Muscle of arm (tissue), 12 donors: ENCODE results near the gene MAPT. TPM values are rescaled to one million over a fixed set of nuclear protein-coding genes. Genes with fewer than 3 reads are reported as not detected.
"Not testable (repeated sequence)": the region's sequence is repeated elsewhere in the genome, so short reads cannot be mapped to it uniquely, and the experiment has no call there.

Experiments
- DNase-seq: peaks from one replicate; pipeline ENCODE4 v3.0.0-alpha.2; 2013
- polyA plus RNA-seq, 12 donors: library from polyadenylated mRNA; unstranded; fragments of 120-200 nt; gene quantifications; one replicate each; pipeline ENCODE4 v1.2.1, GENCODE V29; 2013; ENCODE audit not compliant: insufficient read length in 12 of 12

MAPT gene
- polyA plus RNA-seq, 12 donors, result 4.4 to 14.4 (median 9.0) TPM; not detected in 1

DNA sequence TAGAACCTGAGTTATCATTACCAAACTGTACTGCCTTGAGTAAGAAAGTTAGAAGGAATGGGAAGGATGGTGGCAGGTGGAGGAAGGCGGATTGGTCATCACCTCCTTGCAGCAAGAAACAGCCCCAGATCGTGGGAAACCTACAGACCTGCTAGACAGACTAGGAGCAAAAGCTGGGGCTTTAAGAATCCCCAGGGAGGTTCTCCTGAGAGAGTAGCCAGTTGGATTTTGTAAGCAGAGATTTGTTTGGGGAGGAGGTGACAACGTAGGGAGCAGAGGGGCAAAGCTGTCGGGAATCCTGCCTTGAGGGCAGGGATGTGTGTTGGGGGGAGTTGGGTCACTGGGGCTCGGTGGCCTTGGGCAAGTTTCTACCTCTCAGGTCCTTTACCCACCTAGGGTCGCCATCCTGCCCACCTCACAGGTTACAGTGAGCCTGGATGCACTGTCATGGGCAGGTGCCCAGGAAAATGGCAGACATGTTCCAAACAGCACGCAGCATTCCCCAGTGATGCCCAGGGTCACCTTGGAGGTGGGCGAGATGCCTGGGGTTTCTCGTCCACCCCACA lies 55.5 kb downstream of the MAPT start:
- DNase-seq, result no peak

DNA sequence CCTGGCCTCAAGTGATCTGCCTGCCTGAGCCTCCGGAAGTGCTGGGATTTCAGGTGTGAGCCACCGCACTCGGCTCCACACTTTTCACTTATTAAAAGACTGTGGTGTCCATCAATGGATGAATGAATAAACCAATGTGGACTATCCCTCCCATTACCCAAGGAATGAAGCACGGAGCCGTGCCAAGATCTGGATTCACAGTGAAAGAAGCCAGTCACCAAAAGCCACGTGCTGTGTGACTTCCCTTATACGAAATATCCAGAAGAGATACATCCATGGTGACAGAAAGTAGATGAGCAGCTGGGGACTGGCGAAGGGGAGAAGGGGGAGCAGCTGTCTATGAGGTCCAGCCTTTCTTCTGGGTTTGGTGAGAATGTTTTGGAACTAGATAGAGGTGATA lies 56.5 kb downstream of the MAPT start:
- DNase-seq, result no peak

GRCh38 chr17:45951403-45951802 lies 57.0 kb downstream of the MAPT start:
- DNase-seq, result no peak

DNA sequence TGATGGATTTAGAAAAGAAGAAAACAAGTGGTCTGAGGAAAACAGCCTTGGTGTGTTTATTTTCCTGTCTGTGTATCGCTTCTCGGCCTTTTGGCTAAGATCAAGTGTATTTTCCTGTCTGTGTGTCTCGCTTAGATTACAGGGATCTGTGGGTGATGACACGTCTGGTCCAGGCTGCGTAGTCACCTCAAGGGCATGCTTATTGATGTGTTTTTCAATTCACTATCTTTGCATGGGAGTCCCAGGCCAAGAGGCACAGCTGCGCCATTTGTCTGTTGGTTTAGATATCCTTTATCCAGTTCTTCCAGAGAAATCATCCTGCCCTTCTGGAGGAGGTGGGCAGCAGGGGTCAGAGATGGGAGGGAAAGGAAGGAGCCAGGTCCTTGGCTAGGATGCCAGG lies 57.6 kb downstream of the MAPT start:
- no peak for DNase-seq

DNA sequence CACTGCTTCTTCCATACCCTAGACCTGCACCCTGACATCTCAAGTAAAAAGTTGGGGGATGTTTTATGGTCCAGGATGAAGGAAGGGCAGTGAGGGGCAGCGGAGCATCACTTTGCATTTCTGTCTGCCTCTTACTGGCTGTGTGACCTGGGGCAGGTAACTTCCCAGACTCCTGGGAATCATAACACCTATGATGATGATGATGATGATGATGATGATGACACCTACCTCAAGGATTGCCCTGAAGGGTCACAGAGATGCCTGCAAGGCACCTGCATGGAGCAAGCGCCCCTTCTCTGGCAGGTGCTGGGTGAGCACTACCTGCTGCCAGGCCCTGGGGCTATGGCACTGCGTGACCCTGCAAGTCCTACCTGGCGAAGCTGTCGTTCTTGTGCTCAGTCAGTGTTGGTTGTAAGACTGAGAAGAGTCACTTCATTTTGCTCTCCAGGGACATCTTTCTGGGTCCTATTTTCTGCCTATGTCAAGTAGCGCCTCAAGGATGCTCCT lies 58.5 kb downstream of the MAPT start:
- no peak for DNase-seq

- no peak for DNase-seq
These were observed 59.2 kb downstream of the MAPT start for GRCh38 chr17:45953561-45953960.

GRCh38 chr17:45954914-45955313 lies 60.6 kb downstream of the MAPT start:
- no peak for DNase-seq

GRCh38 chr17:45955326-45955725 lies 61.0 kb downstream of the MAPT start:
- no peak for DNase-seq

- no peak for DNase-seq
These were observed 61.7 kb downstream of the MAPT start for GRCh38 chr17:45956090-45956489.

DNA sequence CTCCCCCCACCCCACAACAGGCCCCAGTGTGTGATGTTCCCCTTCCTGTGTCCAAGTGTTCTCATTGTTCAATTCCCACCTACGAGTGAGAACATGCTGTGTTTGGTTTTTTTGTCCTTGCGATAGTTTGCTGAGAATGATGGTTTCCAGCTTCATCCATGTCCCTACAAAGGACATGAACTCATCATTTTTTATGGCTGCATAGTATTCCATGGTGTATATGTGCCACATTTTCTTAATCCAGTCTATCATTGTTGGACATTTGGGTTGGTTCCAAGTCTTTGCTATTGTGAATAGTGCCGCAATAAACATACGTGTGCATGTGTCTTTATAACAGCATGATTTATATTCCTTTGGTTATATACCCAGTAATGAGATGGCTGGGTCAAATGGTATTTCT lies 62.4 kb downstream of the MAPT start:
- DNase-seq, result not testable (repeated sequence)

- no peak for DNase-seq
These were observed 64.0 kb downstream of the MAPT start for GRCh38 chr17:45958307-45958706.

DNA sequence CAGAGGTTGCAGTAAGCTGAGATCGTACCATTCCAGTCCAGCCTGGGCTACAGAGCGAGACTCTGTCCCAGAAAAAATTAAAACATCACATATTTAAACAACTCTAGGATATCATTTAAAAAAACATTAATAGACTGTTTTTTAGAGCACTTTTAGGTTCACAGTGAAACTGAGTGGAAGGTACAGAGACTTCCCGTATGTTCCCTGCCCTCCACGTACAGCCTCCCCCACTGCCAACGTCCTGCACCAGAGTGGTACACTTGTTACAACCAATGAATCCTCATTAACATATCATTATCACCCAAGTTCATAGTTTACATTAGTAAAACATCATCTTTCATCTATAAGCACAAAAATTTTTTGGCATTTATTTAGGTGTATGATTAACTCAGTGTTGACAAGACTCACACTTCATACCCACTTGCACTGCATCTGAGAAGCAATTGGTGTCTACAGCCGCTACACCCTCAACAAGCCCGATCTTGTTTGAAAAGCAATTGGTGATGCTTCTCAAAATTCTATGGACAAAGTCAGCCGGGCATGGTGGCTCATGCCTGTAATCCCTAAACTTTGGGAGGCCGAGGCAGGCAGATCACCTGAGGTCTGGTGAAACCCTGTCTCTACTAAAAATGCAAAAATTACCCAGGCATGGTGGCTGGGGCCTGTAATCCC lies 64.8 kb downstream of the MAPT start:
- no peak for DNase-seq

- DNase-seq, result no peak
These were observed 66.0 kb downstream of the MAPT start for GRCh38 chr17:45960311-45960710.

- DNase-seq, result no peak
These were observed 66.9 kb downstream of the MAPT start for GRCh38 chr17:45961206-45961605.

GRCh38 chr17:45962221-45962972 lies 68.0 kb downstream of the MAPT start:
- no peak for DNase-seq

DNA sequence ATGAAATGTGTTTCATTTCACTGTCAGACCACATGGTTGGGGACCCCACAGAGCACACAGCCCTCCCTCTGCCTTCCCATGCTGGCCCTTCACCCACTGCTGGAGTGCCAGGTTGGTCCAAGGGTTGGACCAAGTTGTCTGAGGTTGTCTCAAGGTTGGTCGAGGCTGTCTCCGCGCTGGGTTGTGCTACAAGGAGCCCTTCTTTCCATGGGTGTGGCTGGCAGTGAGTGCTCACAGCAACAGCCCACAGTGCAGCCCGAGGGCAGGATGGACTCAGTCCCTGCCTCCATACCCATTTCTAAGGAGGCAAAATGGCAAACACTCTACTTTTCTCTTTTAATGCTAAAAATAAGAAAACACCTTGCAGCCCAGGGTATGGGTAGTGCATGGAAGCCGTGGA lies 68.9 kb downstream of the MAPT start:
- DNase-seq, result no peak

DNA sequence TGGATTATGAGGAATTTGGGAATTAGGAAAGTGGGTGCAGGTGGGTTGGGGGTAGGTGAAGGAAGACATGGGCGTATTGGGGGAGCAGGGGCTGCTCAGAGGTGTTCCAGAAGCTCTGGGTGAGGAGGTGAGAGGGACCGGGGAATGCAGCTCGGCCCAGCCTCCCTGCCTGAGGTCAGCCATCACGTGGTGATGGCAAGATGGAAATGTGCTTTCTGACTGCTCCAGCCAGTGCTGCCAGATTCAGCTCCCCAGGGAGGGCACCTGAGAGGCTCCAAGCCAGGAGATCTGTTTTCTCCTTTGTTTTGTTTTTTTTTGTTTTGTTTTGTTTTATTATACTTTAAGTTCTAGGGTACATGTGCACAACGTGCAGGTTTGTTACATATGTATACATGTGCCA lies 69.5 kb downstream of the MAPT start:
- DNase-seq, result no peak

GRCh38 chr17:45964634-45965033 lies 70.3 kb downstream of the MAPT start:
- DNase-seq, result no peak

DNA sequence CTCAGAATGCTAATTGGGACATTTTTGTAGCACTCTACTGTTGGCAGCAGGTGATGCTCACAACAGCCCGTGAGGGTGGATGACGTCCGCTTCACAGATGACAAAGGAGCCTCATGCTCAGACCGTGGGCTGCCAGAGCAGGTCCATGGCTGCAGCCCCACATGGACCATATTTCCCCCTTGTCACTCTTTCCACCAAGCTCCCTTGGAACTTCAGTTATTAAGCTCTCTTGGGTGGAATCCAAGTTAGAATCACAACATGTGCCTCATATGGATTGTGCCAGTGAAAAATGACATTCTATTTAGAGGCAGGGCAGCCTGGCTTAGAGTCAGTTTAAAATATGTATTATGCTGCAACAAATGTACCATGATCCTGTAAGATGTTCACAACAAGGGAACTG lies 71.5 kb downstream of the MAPT start:
- DNase-seq, result no peak

- no peak for DNase-seq
These were observed 72.4 kb downstream of the MAPT start for GRCh38 chr17:45966606-45967280.

- no peak for DNase-seq
These were observed 73.0 kb downstream of the MAPT start for GRCh38 chr17:45967378-45967777.

DNA sequence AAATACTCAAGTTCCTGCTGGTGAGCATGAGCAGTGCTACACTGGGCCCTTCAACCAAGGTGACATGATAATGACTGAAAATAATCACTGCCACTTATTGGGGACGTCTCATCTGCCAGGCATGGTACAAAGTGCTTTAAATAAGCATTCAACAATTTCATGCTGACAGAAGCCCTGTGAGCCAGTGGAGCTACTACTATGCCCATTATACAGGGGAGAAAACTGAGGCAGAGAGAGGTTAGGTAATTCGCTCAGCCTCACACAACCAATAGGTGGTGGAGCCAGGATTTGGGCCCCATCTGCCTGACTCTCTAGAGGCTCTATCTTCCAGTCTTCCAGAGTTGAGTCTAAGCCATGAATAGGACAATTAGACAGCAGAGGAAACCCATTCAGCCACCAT lies 74.4 kb downstream of the MAPT start:
- no peak for DNase-seq

GRCh38 chr17:45969726-45970125 lies 75.4 kb downstream of the MAPT start:
- no peak for DNase-seq
